T-helper 2 cell treated with Interferon-gamma antibody and Interleukin-4, amounts not matched to agents 100 ng/mL and 5 ng/mL, for 36 hours (primary cell): ENCODE measurements around the gene GPR50. TPM values are rescaled to one million over a fixed set of nuclear protein-coding genes. Genes with fewer than 3 reads are reported as not detected.

Source experiments
- intact Hi-C: fragments of 100-400 bp; cut with micrococcal nuclease; formaldehyde crosslinking; loops from one replicate; pipeline ENCODE4 v1.15.1; 2023
- total RNA-seq: library from RNA; stranded (reverse); gene quantifications from 2 replicates; pipeline ENCODE4 v1.2.3, GENCODE V29; 2022

Gene GPR50
- not detected in 2 replicates for total RNA-seq

GRCh38 chrX:151176231-151176750 is at the start of gene GPR50:
TSS of gene GPR50 (plus strand) at chrX:151176584. CDS start at chrX:151176722, 138 bp downstream.
- intact Hi-C loops: no loop called here

GRCh38 chrX:151132531-151132930 is 43.9 kb upstream of the GPR50 start:
- intact Hi-C loops: no loop called here

- intact Hi-C loops: loop anchor here (1.0 to 5.0 kb wide), 2 partner anchors 336 to 530 kb away; no protein-coding TSS in a partner anchor
These were observed 24.6 kb upstream of the GPR50 start for GRCh38 chrX:151151665-151152267.

- intact Hi-C loops: loop anchor here (5.0 kb wide), 1 partner anchor 334 kb away; no protein-coding TSS in a partner anchor
These were observed 23.3 kb upstream of the GPR50 start for GRCh38 chrX:151153086-151153485.

GRCh38 chrX:151153667-151154066 is 22.7 kb upstream of the GPR50 start:
- intact Hi-C loops: loop anchor here (5.0 kb wide), 1 partner anchor 334 kb away; no protein-coding TSS in a partner anchor

- intact Hi-C loops: no loop called here
These were observed 21.1 kb upstream of the GPR50 start for GRCh38 chrX:151155234-151155633.

GRCh38 chrX:151161690-151162089 is 14.7 kb upstream of the GPR50 start:
- intact Hi-C loops: no loop called here

GRCh38 chrX:151167791-151168345 is 8.5 kb upstream of the GPR50 start:
- intact Hi-C loops: no loop called here

GRCh38 chrX:151169783-151170182 is 6.6 kb upstream of the GPR50 start:
- intact Hi-C loops: no loop called here

- intact Hi-C loops: no loop called here
These were observed 1.7 kb upstream of the GPR50 start for GRCh38 chrX:151174581-151175282.

GRCh38 chrX:151175283-151176062 is 911 bp upstream of the GPR50 start:
- intact Hi-C loops: no loop called here

GRCh38 chrX:151177141-151178027 is 1.0 kb downstream of the GPR50 start:
- intact Hi-C loops: no loop called here

- intact Hi-C loops: no loop called here
These were observed 2.4 kb downstream of the GPR50 start for GRCh38 chrX:151178746-151179145.

GRCh38 chrX:151180400-151180799 is 4.0 kb downstream of the GPR50 start:
- intact Hi-C loops: no loop called here

- intact Hi-C loops: no loop called here
These were observed 4.7 kb downstream of the GPR50 start for GRCh38 chrX:151181088-151181487.

- intact Hi-C loops: no loop called here
These were observed 6.9 kb downstream of the GPR50 start for GRCh38 chrX:151183233-151183753.

GRCh38 chrX:151183912-151184565 is 7.7 kb downstream of the GPR50 start:
- intact Hi-C loops: no loop called here

- intact Hi-C loops: no loop called here
These were observed 8.3 kb downstream of the GPR50 start for GRCh38 chrX:151184705-151185104.

- intact Hi-C loops: no loop called here
These were observed 30.5 kb downstream of the GPR50 start for GRCh38 chrX:151206871-151207270.

- intact Hi-C loops: no loop called here
These were observed 49.5 kb downstream of the GPR50 start for GRCh38 chrX:151225843-151226242.
